ENCODE measurements around the gene CHPT1.
A peak's percentile ranks its signal among the peaks of the same experiment; 100 is the strongest.

The CHPT1 gene

GRCh38 chr12:101686176-101686575 lies 11.3 kb upstream of the CHPT1 start:
- no peak for DNase-seq

- no peak for DNase-seq
These were observed 6.8 kb upstream of the CHPT1 start for GRCh38 chr12:101690544-101691098.

DNA sequence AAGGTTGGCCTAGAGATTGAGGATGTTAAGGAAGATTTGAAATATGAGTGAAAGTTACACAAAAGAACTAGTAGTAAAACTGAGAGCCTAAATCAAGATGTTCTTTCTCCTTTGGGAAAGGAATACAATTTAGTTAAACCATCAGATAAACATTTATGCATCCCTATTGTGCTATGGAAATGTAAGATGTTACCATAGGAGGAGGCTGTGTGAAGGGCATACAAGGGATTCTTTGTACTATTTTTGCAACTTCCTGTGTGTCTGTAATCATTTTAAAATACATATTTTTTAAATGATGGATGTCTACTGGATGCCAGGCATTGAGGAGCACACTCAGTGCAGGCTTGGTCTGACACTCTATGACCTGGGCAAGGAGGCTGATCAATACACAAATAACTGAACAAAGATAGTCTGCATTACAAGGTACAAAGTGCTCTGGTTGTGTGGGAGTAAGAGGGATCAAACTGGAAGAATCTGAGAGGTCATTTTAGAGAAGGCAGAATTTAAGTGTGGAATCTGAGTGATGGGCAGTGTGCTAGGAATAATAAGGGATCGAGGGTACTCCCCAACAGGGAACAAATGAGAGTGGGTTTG lies 5.8 kb upstream of the CHPT1 start:
- DNase-seq: no peak

DNA sequence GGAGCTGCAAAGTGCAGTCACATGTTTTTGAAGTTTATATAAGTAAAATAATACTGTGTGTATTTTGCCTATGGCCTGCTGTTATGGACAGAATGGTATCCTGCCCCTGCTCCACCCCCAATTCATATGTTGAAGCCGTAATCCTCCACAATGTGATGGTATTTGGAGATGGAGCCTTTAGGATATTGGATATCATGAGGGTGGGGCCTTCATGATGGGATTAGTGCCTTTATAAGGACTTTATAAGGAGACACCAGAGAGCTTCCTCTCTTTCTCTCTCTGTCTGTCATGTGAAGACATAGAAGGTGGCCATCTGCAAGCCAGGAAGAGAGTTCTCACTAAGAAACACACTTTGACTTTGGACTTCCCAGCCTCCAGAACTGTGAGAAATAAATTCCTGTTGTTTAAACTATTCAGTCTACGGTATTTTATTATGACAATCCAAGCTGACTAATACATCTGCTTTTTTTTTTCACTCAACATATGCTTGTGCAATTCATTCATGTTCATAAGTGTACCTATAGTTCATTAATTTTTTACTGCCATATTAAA lies 3.1 kb upstream of the CHPT1 start:
- DNase-seq: no peak

GRCh38 chr12:101694986-101695385 lies 2.5 kb upstream of the CHPT1 start:
- DNase-seq: no peak

GRCh38 chr12:101695706-101696105 lies 1.7 kb upstream of the CHPT1 start:
- no peak for DNase-seq

DNA sequence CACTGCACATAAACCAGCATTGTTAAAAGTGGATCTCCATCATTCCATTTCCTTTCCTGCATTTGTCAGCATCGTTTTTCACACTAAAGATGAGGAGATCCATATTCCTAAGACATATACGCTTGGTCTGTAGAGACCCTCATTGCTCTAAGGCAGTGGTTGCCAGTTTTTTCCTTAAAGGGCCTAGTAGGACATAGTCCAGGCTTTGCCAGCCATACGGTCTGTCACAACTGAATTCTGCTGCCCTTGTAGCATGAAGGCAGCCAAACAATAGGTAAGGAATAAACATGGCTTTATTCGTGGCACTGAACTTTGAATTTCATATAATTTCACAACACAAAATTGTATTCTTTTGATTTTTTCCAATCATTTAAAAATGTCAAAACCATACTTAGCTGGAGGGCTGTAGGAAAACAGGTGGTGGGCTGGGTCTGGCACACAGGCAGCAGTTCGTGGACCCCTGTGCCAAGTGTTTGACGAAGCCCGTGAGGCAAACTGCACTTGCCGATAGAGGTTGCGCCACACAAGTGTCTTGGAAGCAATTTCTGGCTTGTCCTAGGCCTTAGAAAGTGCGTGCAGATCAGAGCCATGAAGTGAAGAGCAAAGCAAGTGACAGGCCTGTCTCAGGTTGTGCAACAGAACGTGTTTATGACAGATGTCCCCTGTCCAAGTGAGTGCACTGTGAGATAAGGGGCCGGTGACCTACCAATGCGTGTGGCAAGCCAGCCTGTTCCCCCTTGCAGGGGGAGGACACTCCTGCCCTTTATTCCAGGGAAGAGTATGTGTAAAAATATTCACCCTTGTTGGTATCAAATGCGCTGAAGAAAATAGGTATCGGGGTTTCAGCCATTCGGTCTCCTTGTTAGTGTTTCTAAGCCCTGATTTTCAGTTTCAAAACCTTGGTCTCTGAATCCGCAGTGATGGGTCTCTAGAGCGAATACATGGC lies 916 bp upstream of the CHPT1 start:
- DNase-seq: peak; percentile 37 to 44

DNA sequence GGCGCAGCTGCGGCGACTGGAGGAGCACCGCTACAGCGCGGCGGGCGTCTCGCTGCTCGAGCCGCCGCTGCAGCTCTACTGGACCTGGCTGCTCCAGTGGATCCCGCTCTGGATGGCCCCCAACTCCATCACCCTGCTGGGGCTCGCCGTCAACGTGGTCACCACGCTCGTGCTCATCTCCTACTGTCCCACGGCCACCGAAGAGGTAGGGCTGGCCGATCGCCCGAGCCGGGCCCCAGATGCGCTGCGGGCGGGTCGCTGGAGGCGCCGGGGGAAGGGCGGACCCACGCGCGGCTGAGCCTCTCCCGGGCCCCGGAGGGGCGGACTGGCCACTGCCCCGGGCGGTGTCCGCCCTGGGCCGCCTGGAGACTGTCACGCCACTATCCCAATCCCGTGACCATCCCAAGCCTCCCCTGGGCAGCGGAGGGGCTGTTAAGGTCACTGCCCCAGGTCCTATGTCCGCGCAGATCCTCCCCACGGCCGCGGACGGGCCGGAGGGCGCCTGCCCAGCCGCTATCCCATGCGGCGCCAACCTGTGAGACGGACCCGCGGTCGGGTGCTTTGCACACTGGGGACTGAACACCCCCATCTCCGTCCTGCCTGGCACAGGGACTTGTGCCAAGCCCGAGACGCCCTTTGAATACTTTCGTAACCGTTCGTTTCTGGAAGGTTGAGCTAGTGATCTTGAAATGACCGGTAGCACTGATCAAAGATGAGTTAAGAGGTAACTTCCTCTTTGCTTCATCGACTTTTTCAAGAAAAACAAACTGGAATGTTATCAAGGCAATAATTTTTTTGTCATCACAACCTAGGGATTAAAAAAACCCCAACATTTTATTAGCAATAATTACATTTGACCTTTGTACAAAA lies 725 bp downstream of the CHPT1 start:
- DNase-seq: peak; percentile 37 to 70

DNA sequence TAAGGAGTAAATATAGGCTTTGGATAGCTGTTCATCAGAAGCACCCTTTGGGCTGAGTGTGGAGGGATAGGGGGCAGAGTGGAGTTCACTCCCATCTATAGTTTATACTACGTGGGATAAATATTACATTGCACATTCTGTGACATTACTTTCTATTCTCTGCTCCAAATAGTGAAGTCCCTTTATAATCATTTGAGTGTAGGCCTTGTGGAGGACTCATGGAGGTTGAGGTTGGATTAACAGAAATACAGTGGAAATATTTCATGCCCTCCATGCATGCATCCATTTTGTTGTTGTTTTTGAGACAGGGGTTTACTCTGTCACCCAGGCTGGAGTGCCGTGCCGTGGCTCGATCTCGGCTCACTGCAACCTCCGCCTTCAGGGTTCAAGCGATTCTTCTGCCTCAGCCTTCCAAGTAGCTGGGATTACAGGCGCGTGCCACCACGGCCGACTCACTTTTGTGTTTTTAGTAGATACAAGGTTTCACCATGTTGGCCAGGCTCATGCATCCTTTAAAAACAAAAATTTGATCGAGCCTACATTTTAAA lies 1.4 kb downstream of the CHPT1 start:
- DNase-seq: peak; percentile 35 to 70

DNA sequence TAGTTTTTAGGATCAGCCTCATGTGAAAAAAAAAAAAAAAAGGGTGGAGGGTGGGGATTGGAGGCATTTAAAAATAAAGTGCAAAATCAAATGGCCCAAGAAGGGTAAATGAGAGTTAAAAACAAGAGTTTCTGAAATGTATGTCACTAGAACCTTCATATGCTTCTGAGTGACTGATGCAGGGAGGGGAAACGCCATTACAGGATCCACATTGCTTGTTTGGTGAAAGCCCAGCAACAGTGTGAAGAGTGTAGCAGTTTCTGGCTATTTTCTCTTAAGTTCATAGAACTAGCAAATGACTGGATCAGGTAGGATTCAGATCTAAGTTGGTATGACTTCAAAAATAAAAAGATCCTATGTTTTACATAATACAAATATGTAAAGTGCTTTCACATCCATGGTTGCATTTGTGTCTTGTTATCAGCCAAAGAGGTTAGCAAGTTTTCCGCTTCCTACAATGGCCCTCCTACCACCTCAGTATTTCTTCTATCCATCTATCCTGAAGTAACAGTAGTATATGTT lies 2.9 kb downstream of the CHPT1 start:
- no peak for DNase-seq

GRCh38 chr12:101703487-101703886 lies 6.0 kb downstream of the CHPT1 start:
- no peak for DNase-seq

DNA sequence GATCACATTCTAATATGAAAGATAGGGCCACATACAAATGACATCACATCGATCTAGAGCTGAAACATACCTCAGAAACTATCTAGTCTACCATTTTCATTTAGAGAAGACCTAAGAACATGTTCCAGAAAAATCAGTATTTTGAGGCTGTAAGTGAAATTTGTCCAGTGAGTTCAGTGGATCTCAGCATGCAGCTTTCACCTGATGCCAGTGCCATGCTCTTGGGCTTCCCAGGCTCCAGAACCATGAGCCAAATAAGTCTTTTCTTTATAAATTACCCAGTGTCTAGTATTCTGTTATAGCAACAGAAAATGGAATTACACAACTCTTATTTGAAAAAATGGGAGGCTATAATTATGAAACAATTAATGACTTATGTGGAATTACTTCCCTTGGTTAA lies 9.0 kb downstream of the CHPT1 start:
- DNase-seq: no peak

GRCh38 chr12:101707131-101707782 lies 9.8 kb downstream of the CHPT1 start:
- no peak for DNase-seq

DNA sequence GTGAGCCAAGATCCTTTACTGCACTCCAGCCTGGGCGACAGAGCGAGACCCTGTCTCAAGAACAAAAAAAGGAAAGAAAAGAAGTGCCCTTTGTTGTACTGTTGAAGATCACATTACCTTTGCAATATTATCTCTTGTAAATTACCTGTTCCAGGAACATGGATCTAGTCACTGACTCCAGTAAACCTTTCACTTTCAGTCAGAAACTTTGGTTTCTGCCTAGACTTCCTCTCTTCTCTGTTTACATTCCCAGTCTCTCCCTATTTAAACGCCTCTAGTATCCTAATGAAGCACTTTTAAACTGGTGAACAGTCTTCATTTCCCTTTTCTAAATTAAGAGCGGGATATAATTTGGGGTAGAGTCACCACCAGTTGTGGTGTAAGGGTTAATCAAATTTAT lies 12.8 kb downstream of the CHPT1 start:
- no peak for DNase-seq

DNA sequence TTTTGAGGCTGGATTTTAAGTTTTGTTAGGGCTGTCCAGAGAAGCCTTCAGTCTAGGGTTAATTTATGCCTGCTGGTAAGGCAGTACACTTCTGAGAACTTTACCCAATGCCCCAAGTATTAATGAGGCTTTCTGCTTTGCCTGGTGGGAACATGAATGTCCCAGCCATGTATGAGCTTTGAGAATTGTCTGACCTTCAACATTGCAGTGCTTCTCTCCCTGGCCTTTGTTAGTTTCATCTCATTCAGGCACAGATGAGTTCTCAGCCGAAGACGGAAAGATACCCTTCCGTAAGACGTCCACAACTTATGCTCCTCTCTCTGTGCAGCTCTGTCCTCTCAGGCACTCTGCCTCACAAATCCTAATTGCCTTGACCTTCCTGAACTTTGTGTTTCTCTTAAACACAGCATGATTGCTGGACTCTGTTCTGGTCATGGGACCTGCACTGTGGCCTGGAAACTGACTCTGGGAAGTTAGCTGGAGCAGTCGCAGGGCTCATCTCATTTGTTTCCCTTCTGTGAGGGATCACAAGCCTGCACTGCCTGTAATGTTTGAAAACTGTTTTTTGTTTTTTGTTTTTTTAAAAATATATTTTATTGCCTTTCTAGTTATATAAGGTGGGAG lies 15.7 kb downstream of the CHPT1 start:
- DNase-seq: no peak

DNA sequence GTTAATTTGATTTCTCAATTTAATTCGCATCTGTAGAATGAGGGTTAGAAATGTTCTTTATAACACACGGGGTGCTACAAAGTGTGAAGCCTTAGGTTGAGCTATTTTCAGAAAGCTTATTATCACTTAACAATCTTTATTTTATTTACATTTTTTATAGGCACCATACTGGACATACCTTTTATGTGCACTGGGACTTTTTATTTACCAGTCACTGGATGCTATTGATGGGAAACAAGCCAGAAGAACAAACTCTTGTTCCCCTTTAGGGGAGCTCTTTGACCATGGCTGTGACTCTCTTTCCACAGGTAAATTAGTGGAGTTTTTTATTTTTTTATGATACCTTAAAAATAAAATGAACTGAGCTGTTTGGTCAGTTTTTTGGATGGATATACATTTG lies 16.5 kb downstream of the CHPT1 start:
- DNase-seq: no peak

DNA sequence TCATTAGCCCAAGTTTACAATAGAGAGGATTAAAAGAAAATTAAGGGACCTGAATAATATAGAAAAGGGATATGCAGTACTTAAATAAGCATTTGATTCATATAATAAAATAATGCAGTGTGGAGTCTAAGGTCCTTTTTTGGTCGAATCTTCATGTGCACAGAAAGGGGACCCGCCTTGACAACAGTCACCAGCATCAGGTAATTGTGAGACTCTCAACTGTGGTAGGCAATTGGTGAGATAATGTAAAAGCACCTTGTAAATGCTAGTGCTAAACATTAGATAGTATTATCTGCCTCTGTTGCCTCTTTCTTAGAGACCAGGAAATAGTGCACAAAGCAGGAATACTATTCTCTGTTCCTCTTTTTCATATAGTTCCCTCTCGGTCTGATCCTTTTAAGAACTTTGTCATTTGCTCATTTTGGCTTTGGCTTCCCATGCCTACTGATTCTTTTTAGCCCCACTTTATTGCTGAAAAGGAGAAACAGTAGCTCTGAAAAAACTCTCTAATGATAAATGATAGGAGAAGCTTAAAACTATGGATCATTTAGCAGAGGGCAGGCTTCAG lies 17.5 kb downstream of the CHPT1 start:
- peak; percentile 60 to 69 for DNase-seq

GRCh38 chr12:101719566-101719965 lies 22.1 kb downstream of the CHPT1 start:
- DNase-seq: no peak

DNA sequence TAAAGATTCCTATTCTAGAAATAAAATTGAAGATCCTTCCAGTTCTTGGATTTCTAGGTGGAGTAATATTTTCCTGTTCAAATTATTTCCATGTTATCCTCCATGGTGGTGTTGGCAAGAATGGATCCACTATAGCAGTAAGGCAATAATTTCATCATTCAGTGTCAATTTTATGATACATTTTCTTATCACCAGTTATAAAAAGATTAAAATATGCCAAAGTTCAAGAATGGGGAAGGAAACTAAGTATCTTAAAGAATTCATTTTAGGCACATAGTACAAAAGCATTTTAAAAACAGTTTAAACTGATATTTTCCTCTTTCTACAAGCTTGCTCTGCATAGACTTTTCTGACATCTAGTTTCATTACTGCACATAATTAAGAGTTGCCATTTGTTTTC lies 22.7 kb downstream of the CHPT1 start:
- DNase-seq: no peak

DNA sequence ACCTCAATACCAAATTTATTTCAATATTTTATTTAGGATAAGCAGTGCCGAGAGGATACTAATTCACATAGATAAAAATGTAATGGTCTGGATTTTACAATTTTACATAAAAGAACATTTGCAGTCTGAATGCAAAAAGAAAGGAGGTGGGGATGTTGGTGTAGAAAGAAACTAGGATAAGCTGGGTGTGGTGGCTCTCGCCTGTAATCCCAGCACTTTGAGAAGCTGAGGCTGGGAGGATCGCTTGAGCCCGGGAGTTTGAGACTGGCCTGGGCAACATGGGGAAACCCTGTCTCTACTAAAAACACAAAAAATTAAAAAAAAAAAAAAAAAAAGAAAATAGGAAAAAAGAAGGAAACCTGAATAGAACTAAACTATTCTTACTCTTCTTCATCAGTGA lies 25.0 kb downstream of the CHPT1 start:
- no peak for DNase-seq

- no peak for DNase-seq
These were observed 29.7 kb downstream of the CHPT1 start for GRCh38 chr12:101727098-101727497.

Measured in Kasumi-1 (cell line).